GM19467 (cell line): ENCODE results near the gene TMEM186.
"Not testable (repeated sequence)": the region's sequence is repeated elsewhere in the genome, so short reads cannot be mapped to it uniquely, and the experiment has no call there.

Experiments used
- ATAC-seq: cut with Tn5 transposase; IDR thresholded peaks from one replicate; pipeline ENCODE4 v1.9.1; 2021; ENCODE audit warnings: mild to moderate bottlenecking, moderate library complexity; ENCODE audit not compliant: unreplicated experiment

The TMEM186 gene

DNA sequence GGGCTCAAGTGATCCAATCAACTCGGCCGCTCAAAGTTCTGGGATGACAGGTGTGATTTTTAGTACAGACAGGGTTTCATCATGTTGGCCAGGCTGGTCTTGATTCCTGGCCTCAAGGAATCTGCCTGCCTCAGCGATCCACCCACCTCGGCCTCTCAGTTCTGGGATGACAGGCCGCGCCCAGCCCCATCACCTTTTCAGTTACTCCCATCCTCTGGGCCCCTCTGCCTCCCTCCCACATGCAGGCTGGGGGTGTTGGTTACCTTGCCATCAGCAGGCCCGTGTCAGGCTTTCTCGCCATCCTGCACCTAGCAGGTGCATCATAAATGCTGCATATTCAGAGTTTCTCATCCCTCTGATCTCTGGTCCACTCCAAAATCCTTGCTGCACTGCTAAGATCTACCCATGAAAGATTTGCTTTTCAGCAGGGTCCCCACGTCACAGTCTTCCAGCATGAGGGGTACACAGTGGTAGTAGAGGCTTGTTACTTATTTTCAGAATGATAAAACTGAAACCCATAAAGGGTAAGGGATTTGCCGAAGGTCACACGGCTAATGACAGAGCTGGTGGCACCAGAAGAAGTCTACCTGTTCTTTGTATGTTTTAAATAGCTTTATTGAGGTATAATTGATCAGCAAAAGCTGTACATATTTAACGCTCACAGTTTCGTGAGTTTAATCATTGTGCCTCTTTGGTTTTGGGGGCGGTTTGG, 16.8 kb upstream of the TMEM186 start:
- ATAC-seq = no peak

DNA sequence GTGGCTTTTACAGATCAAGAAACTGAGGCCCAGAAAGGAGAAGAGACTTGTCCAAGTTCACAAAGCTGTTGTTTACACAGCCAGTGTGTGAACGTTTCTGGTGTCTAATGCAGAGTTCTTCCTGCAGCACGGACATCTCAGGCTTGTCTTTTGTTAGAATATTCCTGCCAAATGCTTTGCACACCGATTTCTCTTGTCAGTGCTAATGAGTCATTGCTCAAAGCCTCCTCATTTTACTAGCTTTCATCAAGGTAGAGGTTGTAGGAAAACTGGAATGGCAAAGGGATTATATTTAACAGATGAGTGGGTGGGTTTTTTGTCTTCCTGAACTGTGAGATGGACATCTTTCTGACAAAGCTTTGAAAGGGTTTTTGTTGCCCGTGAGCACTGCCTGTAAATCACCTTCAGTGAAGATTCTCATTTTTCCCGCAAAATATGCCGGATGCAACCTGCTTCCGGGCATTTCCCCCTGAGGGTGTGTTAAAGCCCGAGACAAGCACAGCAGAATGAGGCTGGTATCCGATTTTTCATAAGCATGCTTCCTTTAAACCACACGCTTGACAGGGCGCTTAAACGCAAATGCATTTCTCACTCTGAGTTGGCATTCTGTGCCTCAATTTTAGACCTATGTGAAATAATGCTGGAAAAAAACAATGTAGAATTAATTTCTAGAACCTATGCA, 14.9 kb upstream of the TMEM186 start:
- ATAC-seq = no peak

DNA sequence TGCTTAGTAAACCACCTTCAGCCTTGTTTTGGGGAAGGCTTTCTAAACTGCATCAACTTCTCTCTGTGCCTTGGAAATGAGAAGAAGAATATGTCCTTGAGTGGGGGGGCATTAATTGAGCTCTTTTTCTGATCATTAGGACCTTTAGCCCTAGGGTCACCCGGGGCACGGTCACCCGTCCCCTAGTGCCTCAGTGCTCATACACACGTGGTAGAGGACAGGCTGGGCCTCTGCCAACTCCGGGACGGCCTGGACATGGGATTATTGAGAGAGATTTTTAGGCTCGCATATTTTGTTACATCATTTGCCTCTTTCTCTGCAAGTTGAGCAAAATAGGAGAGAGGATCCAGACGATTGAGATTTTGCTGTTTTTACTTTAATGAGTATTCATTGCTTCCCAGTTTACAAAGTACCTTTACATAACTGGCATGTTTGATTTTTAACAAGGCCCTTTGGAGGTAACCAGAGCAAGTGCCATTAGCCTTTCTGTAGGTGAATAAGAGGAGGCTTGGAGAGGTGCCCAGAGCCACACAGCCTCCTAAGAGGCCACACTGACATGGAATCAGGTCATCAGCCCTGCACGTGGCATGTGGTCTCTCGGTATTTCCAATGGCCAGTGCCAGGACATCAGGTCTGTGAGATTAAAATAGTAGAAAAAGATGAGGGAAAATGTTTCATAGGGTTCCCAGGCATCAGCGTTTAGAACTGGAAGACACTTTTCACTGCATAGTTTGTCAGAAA, 11.3 kb upstream of the TMEM186 start:
- ATAC-seq = no peak

DNA sequence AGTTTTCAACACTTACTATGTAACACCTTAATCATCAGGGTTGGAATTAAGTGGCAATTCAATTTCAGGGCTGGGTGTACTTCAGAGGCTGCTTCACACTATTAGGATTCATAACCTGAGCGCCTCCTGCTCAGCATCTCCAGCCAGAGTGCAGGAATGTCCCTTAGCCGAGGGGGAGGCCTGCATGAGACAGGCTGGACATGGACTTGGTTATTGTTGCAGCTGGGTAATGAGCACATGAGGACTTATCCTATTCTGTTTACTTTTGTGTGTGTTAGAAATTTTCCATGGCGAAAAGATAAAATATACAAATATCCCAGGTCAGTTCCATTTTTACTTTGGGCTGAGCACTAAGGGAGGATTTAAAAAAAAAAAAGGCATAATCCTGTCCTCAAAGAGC, 10.6 kb upstream of the TMEM186 start:
- ATAC-seq = no peak

DNA sequence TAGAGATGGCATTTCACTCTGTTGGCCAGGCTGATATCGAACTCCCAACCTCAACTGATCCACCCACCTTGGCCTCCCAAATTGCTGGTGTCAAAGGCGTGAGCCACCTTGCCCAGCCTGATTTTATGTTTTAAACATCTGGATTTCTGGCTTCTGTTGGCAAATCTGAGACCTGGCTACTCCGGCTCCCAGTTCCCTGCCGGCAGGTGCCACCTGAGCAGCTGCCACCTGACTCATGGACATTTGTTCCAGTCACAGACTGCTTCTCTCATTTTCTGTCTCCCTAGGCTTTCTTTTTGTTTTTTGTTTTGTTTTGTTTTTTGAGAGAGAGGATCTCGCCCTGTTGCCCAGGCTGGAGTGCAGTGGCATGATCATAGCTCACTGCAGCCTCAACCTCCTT, 9.8 kb upstream of the TMEM186 start:
- ATAC-seq = no peak

DNA sequence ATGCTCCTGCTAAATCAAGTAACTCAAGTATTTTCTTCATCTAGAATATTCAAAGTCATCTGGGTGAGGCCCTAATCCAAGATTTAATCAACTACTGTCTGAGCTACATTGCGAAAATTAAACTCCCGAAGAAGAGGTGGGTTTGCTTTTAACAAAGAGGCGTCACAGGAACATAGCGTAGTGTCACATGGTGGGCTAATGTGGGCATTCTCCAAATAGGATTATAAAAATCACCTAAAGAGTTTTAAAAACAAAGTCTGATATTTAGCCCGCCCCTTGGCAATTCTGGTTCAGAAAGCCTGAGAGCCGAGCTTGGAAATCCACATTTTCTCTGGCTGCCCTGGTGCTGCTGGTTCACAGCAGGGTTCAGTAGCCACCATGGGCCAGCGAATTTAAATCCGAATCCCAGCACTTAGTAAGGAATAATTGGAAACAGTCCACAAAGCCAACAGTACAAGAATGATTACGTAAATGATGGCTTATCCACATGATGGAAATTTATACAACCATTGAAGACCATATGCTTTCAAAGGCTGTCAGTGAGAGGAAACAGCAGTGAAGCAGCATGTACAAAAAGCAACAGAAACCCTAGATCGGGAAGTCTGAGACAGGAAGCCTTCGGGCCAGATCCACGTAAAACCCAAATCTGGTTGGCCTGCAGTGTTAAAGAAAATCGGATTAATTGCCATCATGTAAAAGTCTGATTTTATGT, 9.0 kb upstream of the TMEM186 start:
- no peak for ATAC-seq

DNA sequence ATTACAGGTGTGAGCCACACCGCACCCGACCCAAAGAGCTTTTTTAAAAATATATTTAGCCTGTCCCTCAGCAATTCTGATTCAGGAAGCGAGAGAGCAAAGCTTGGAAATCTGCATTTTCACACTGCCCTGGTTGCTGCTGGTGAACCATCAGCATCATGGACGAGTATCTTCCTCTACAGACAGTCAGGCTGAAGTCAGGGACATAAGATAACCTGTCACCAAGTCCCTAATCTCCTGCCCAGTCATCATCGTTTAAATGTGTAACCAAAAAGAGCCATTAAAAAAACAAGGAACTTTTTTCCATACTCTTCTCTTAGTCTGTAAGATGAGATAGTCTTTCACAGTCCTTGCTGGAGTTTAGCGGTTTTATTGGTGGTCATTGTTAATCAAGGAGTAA, 6.9 kb upstream of the TMEM186 start:
- ATAC-seq = no peak

DNA sequence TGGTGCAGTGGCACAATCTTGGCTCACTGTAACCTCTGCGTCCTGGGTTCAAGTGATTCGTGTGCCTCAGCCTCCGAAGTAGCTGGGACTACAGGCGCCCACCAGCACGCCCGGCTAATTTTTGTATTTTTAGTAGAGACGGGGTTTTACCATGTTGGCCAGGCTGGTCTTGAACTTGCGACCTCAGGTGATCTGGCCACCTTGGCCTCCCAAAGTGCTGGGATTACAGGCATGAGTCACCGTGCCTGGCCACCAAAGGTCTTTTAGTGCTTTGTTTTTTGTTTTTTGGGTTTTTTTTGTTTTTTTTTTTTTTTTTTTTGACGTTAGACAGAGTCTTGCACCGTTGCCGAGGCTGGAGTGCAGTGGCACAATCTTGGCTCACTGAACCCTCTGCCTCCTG, 6.3 kb upstream of the TMEM186 start:
- not testable (repeated sequence) for ATAC-seq

DNA sequence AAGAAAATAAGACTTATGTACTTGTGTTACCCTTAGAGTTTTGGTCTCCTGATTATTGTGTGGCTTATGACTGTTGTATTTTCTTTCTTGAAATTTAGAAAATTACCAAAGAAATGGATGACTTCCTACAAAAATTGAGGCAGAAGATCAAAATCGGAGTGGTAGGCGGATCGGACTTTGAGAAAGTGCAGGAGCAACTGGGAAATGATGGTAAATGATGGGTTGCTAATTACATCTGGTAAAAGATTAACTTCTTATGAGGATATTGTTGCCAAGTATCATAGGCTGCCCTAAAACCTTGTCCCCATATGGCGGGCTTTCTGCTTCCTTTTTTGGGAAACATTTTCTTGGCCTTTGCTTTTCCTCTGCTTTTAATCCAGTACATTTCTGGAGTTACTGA, 4.3 kb upstream of the TMEM186 start:
- ATAC-seq = no peak

DNA sequence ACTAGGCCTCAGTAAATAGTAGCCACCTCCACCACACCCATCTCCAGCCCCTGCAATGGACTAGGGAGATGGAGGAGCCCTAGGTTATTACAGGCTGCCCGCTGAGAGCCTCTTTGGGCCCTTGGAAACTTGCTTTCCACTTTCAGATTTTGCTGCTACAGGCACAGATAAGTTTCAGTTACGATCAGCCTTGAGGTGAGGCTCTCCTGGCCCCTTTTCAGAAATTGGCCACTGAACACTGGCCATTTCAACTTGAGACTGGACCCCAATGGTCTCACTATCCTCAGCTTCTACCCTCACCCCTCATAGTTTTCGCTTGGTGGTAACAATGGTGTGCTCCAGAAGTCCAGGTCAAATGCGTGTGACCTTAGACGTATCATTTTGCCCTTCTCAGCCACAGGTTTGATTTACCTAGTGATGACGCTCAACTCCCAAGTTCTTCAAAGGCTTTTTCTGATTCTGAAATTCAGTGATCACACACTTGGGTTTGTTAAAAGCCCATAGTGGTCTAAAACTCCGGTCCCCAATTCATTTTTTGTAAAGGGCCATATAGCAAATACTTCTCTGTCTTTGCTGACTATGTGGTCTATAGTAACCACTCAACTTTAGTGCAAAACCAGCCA, 1.2 kb upstream of the TMEM186 start:
- no peak for ATAC-seq

DNA sequence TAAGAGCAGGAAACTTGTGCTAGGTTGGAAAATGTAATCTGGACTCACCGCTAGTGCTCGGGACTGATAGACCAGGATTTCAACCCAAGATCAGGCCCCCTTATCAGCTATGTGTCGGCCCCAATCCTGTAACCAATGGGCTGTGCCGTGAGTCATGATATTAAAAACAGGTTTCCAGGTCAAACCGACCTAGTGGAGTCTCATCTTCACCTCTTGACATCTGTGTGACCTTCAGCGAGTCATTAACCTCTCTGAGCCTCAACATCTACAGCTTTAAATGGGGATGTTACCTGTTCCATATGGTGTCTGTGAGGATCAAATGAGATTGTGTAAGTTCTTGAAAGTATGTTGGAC, 712 bp upstream of the TMEM186 start:
- ATAC-seq = peak; percentile 1

DNA sequence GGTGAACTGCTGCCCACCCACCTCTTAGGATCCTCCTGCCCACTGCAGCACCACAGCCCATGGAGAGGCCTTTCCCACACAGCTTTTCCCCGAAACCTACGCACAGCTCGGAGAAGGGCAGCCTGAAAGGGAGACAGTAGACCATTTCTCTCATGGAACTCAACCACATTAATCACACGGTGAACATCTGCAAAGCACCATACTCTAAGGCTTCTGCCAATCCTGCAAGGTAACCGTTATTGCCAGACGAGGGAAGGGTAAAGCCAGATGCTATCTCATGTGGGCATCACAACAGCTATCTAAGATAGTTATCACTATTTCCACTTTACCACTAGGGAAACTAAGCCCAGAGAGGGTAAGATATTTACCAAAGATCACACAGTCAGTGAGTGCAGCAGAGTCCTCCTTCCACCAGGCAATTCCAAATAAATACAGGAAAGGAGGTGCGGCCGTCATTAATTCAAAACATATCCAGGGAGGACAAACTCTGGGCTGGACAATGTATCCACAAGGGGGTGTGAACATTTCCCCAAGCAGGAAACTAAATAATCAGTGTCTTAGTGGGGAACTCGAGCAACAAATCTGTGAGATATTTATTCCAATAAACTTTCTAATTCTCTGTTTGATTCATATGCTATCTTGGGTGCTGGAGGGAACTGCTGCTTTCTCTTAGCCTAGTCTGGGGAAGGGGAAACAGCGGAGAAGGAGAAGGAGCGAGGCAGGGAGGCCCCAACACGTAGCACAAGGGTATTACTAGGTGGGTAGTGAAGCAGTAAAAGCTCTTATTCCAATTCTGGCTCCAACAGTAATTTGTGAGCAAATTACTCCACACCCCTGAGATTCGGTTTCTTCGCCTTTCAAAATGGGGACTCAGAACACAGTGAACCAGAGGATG, 723 bp downstream of the TMEM186 start:
- no peak for ATAC-seq

DNA sequence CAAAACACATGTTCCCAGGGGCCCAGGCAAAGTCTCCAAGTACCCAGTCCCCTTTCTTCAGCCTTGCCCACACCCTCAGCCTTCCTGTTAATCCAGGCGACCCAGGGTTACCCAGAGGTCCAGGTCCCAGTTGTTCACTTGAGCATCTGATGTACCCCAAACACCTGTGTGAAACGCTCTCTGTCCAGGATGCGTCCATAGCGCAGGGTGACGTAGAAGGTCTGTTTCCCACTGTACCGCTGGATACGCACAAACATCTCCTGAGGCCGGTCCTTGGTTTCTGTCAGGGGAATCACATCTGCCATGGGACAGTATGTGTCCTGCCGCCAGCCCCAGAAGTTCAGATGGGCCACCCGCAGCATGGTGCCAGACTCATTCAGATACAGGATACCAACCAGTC, 1.6 kb downstream of the TMEM186 start:
- no peak for ATAC-seq

DNA sequence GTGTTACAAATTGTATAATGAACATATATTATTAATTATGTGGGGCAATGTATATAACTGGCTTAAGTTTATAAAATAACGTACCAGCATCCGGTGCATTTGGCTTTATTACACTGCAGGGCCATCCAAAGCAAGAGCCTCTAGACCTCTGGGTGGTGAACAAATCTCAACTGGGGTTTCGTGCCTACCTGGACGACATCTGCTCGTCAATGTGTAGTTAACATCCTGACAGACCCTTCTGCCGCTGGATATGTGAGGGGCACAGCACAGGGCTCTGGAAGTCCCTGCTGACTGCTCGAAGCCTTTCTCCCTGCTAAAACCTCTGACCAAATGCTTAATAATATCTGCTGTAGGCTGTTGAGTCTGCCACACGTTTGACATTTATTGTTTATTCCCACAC, 2.3 kb downstream of the TMEM186 start:
- no peak for ATAC-seq

DNA sequence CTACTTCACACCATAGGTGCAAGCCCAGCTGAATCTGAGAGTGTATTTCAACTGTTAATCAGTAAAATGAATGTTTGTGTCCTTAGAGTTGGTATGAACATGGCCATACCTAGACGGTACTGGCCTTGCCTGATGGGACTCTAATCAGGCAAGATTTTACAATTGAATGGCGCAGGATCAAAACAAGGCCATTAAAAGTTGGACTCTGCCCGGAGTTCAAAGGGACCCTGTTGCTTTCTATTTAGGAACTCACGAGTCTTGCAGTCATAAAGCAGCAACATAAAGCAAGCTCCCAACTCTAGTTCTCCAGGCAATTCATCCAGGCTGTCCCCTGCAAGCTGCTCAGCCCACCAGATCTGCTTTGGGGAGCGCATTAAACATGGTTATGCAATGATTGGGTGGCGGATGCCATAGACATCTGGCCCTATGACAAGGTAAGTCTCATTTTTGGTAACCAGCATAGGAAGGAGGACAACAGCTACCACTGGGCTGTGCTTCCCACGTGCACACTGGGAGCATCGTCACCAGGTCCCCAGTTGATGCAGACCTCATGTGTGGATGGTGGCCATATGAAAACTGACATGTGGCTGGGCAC, 8.8 kb downstream of the TMEM186 start:
- ATAC-seq = no peak

DNA sequence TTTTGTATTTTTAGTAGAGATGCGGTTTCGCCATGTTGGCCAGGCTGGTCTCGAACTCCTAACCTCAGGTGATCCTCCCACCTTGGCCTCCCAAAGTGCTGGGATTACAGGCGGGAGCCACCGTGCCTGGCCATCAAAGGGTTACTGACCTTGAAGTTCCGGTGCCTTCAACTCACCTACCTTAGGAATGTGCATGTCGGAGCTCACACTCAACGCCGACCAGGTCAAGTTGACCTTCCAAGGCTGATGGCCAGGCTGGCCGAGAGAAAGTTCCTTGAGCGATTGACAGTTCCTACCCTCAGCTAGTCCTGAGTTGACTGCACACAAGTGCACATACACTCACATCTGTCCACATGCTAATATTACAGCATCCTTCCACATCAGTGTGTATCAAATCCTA, 11.1 kb downstream of the TMEM186 start:
- not testable (repeated sequence) for ATAC-seq

DNA sequence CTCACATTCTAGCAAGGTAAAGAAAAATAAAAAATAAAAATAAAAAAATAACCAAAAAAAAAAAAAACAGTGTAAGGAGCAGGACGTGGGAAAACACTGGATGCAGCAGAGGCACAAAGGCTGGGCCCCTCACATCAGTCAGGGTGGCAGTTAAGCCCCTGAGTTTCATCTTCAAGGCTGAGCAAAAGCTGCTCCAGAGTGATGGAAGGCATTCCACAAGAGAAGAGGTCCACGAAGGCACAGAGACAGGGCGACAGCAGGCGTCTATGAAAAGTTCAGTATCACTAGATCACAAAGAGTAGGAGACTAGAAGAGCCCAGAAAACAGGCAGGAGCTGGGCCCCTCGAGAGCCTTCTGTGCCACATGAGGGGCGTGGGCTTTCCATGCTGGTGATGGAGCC, 12.0 kb downstream of the TMEM186 start:
- no peak for ATAC-seq

DNA sequence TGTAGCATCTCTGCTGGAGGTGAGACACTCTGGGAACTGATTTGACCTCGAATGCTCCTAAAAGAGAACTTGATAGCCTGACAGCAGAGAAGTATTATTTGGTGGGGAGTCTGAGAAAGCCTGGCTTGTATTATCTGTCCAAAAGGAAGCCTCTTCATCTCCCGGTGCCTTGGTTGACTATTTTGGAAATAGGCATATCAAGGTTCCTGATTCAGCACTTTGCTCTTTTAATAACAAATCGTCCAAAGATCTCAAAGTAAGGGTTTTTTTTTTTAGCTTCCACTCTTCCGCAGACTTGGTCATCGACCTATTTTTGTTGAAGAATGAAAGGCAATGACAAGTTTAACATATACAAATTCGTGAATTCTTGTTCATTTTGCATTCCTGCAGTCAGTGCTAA, 14.8 kb downstream of the TMEM186 start:
- no peak for ATAC-seq

DNA sequence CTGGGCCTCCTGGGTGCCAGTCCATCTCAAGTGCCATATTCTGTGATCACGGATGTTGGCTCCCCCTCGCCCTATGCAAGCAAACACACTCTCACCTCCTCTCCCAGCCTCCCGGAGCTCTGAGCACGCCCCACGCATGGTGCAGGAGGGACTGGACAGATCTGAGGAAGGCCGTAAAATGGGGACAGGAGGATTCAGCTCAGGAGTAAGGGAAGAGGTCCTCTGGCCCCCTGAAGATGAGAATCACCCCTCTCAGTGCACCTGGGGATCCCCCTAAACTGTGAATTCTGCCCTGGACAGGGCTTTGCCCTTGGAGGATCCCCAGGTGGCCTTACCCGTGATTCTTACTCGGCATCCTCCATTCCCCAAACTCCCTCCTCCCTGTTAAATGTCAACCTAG, 15.6 kb downstream of the TMEM186 start:
- ATAC-seq = no peak

DNA sequence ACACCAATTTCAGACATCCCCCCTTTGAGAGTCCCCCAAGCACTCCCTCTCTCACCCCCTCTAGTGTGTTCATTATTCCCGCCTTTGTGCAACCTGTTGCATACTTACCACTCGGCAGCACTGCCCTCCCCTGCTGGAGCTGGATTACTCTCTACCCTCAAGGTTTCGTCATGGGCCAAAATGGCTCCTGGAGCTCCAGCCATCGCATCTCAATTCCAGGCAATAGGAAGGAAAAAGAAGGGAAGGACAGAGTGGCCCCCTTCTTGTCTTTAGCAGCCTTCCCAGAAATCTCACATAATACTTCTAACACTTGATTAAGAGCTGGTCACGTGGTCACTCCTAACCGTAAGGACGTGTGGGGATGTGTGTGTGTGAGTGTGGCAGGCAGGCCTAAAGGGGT, 20.2 kb downstream of the TMEM186 start:
- no peak for ATAC-seq
